Left ventricle myocardium superior (tissue), 1 donor: ENCODE results near the gene ICAM5. TPM values are rescaled to one million over a fixed set of nuclear protein-coding genes. Genes with fewer than 3 reads are reported as not detected.
"Not testable (repeated sequence)": the region's sequence is repeated elsewhere in the genome, so short reads cannot be mapped to it uniquely, and the experiment has no call there.

ENCODE experiments used
- ATAC-seq: fragments of 200-7000 bp; cut with Tn5 transposase; one replicate; pipeline ENCODE4 v1.9.1; 2020; ENCODE audit warnings: mild to moderate bottlenecking, moderate library complexity
- DNase-seq: peaks from one replicate; pipeline ENCODE4 v3.0.0-alpha.2; 2020
- intact Hi-C: fragments of 100-400 bp; cut with micrococcal nuclease; formaldehyde crosslinking; loops from one replicate; pipeline ENCODE4 v1.11.0; 2022
- long read RNA-seq: library from polyadenylated mRNA; unstranded; transcript quantifications from one replicate; pipeline ENCODE4 v2.0.0, GENCODE V29; 2021
- total RNA-seq: library from RNA; stranded (reverse); fragmentation: NEBNext Ultra II Directional; extraction: Animal tissue kit (Norgen Biotek cat#: 25700); gene quantifications from one replicate; pipeline ENCODE4 v1.2.1, GENCODE V29; 2021
- donor health status: DM: no; HTN: yes; CAD: no; lungs with severe emphysema.

ICAM5 gene, protein sequence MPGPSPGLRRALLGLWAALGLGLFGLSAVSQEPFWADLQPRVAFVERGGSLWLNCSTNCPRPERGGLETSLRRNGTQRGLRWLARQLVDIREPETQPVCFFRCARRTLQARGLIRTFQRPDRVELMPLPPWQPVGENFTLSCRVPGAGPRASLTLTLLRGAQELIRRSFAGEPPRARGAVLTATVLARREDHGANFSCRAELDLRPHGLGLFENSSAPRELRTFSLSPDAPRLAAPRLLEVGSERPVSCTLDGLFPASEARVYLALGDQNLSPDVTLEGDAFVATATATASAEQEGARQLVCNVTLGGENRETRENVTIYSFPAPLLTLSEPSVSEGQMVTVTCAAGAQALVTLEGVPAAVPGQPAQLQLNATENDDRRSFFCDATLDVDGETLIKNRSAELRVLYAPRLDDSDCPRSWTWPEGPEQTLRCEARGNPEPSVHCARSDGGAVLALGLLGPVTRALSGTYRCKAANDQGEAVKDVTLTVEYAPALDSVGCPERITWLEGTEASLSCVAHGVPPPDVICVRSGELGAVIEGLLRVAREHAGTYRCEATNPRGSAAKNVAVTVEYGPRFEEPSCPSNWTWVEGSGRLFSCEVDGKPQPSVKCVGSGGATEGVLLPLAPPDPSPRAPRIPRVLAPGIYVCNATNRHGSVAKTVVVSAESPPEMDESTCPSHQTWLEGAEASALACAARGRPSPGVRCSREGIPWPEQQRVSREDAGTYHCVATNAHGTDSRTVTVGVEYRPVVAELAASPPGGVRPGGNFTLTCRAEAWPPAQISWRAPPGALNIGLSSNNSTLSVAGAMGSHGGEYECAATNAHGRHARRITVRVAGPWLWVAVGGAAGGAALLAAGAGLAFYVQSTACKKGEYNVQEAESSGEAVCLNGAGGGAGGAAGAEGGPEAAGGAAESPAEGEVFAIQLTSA
- total RNA-seq, result 0.32 TPM
- long read RNA-seq, result 0 reads

DNA sequence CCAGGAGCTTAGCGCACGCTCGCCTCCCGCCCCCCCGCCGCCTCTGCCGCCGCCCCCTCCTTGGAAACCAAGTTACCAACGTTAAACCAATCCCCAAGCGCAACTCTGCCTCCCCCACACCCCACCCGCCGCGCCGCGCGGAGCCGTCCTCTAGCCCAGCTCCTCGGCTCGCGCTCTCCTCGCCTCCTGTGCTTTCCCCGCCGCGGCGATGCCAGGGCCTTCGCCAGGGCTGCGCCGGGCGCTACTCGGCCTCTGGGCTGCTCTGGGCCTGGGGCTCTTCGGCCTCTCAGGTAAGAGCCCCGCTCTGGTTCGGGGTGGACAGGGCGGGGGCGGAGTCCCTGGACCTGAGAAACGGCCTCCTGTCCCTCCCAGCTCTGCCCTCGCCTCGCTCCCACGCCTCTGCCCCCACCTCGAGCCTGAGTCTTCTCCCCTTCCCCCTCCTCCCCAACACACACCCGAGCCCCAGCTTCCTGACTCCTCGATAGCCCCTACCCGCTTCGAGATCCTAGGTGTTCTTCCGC is at the start of gene ICAM5:
Gene ICAM5 (plus strand): TSS at position 117 of the 521 bp plus-strand sequence. CDS start 92 bp downstream, at position 209.
- DNase-seq, result no peak
- intact Hi-C loops, result loop anchor here (10.0 kb wide), 1 partner anchor 45 kb away; the partner anchor contains the start of genes ICAM3 and RAVER1
- no peak for ATAC-seq

DNA sequence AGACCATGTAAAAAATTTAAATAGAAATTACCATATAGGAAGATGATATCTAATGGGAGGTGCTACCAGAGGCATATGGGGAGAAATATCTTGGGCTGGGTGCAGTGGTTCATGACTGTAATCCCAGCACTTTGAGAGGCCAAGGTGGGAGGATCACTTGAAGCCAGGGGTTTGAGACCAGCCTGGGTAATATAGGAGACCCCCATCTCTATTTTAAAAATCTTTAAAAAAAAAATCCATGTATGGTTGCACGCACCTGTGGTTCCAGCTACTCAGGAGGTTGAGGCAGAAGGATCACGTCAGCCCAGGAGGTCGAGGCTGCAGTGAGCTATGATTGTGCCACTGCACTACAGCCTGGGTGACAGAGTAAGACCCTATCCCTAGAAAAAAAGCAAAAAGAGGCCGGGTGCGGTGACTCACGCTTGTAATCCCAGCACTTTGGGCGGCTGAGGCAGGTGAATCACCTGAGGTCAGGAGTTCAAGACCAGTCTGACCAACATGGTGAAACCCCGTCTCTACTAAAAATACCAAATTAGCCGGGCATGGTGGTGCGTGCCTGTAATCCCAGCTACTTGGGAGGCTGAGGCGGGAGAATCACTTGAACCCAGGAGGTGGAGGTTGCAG is 47.8 kb upstream of the ICAM5 start:
- ATAC-seq, DNase-seq, intact Hi-C loops: not testable (repeated sequence)

DNA sequence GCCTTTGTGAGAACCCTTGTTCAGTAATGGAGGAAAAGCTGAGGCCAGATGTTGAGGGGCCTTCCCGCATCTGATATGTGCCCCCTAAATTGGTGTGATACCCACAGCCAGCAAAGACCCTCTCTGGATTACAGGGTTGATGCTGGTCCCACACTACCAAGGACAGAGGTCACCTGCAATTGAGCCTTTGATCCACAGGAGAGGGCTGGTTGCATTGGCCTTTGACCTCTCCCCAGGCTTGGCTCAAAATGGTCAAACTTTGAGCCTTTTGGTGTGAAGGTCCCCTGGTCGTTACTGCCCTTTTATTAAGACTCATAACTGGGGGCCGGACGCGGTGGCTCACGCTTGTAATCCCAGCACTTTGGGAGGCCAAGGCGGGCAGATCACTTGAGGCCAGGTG is 46.1 kb upstream of the ICAM5 start:
- no peak for DNase-seq
- ATAC-seq, result no peak
- intact Hi-C loops, result no loop called here

DNA sequence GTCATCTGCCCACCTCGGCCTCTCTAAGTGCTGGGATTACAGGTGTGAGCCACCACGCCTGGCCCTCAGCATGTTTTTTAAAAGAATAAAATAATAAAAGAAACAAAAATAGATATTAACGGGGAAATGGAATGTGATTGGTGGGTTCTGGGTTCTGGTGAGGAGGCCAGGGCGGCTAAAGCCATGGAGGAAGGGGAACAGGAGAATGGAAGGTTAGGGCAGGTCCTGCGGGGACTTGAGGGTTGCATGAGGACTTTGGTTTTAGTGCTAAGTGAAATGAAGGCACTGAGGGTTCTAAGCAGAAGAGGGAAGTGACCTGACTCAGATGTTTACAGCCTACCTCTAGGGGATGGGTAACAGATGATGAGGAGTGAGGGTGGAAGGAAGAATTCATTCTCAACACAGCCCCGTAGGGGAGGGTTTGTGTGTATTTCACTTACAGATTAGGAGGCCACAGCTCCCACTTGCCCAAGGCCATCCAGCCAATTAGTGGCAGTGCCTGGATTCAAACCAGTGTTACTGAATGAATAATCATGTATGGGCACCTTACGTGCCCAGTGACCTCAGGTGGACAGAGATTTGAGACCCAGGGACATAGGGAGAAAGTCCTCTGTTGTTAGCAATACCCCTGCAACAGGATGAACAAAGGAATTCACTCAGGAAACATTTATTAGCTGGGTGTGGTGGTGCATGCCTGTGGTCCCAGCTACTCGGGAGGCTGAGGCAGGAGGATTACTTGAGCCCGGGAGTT is 44.4 kb upstream of the ICAM5 start:
- ATAC-seq, result no peak
- no peak for DNase-seq
- intact Hi-C loops, result no loop called here

DNA sequence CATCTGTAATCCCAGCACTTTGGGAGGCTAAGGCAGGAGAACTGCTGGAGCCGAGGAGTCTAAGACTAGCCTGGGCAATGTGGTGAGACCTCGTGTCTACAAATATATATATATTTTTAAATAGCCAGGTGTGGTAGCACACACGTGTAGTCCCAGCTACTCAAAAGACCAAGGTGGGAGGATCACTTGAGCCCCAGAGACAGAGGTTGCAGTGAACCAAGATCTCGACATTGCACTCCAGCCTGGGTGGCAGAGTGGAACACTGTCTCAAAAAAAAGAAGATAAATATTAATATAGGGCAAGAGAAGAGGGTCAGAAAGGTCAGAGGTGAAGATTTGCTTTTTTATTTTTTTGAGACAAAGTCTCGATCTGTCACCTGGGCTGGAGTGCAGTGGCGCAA is 43.2 kb upstream of the ICAM5 start:
- intact Hi-C loops, result no loop called here
- DNase-seq, result no peak
- ATAC-seq, result no peak

GRCh38 chr19:10251792-10252694 is 37.7 kb upstream of the ICAM5 start, which contains the start of gene MRPL4:
MRPL4 (plus strand) TSS chr19:10252214; CDS start chr19:10252254, 40 bp downstream.
- ATAC-seq, result peak; percentile 93
- peak; percentile 95 for DNase-seq
- intact Hi-C loops, result no loop called here

GRCh38 chr19:10252707-10253106 is 37.0 kb upstream of the ICAM5 start:
- ATAC-seq, result no peak
- no peak for DNase-seq
- intact Hi-C loops, result no loop called here

GRCh38 chr19:10254244-10254643 is 35.5 kb upstream of the ICAM5 start:
- intact Hi-C loops, result no loop called here
- ATAC-seq, result no peak
- DNase-seq, result no peak

- ATAC-seq, result no peak
- DNase-seq, result no peak
- intact Hi-C loops, result no loop called here
Observed at GRCh38 chr19:10255358-10255757, 34.4 kb upstream of the ICAM5 start.

- ATAC-seq (no peak), DNase-seq (no peak)
- intact Hi-C loops, result no loop called here
Observed at GRCh38 chr19:10256551-10256950, 33.2 kb upstream of the ICAM5 start.

DNA sequence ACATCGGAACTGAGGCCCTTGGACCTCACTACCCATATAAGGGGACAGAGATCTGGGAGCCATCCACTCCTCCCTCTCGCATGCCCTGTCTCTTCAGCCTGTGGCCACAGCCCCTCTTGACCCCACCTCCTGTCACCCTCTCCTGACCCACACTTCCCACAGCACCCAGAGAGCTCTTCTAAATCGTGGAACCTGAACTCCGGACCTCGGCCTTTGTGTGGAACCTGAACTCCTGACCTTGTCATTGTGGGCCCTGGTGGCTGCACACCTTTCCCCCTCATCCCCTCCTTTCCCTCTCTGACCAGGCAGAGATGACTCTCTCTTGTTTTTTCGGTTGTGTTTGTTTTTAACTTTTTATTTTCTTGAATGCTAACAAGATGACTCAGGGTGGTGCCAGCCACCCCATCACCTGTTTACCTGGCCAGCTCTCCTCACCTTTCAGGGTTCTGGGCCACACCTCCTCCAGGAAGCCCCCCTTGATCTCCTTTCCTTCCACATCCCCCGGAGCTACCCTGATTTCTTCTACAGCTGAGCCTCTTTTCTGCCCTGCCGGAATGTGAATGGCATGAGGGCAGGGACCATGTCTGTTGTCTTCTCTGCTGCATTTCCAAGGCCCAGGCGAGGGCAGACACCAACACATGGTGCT is 32.7 kb upstream of the ICAM5 start:
- ATAC-seq (no peak), DNase-seq (no peak)
- intact Hi-C loops, result no loop called here

- ATAC-seq, result peak; percentile 4
- DNase-seq, result no peak
- intact Hi-C loops, result no loop called here
Observed at GRCh38 chr19:10258080-10258710, 31.6 kb upstream of the ICAM5 start.

GRCh38 chr19:10259162-10259905 is 30.4 kb upstream of the ICAM5 start:
- peak; percentile 85 for DNase-seq
- peak; percentile 65 for ATAC-seq
- intact Hi-C loops, result no loop called here

- no peak for DNase-seq
- intact Hi-C loops, result no loop called here
- no peak for ATAC-seq
Observed at GRCh38 chr19:10260141-10260584, 29.6 kb upstream of the ICAM5 start.

GRCh38 chr19:10262771-10263170 is 27.0 kb upstream of the ICAM5 start:
- intact Hi-C loops, result no loop called here
- ATAC-seq, result no peak
- DNase-seq, result no peak

- DNase-seq (no peak), ATAC-seq (no peak)
- intact Hi-C loops, result loop anchor here (5.0 kb wide), 1 partner anchor 121 kb away; no protein-coding TSS in a partner anchor
Observed at GRCh38 chr19:10266706-10267105, 23.0 kb upstream of the ICAM5 start.
